ENCODE results near the gene SLC37A1. TPM values are rescaled to one million over a fixed set of nuclear protein-coding genes. Genes with fewer than 3 reads are reported as not detected.

Gene SLC37A1
- total and polyA plus RNA-seq, 8 donors = 8.9 to 26.8 (median 10.5) TPM

- H3K36me3 ChIP-seq = no peaks in the 10 kb centered on the region
- no peaks in the 10 kb centered on the region for H3K4me1 ChIP-seq
- peaks cover 0 to 37% of the 10 kb centered on the region in 2 donors for H3K9me3 ChIP-seq
- H3K27me3 ChIP-seq = no peaks in the 10 kb centered on the region
- peak; percentile 11 for ATAC-seq
- no peak for DNase-seq
- no peak for TF ChIP-seq CTCF (IDR thresholded peaks at IDR 0.05)
- intact Hi-C loops (cut with DNase I) = no loop called here
- no peak overlapping the region for H3K27ac ChIP-seq
- no peak overlapping the region for H3K4me3 ChIP-seq
Measured at GRCh38 chr21:42608446-42608845, 94.8 kb downstream of the SLC37A1 start.

GRCh38 chr21:42609811-42610210 lies 96.2 kb downstream of the SLC37A1 start:
- no peak for DNase-seq

GRCh38 chr21:42611852-42612251 lies 98.2 kb downstream of the SLC37A1 start:
- DNase-seq = no peak
- Histone ChIP-seq H3K27me3 (peaks cover 0 to 7% of the 10 kb centered on the region in 2 donors), H3K36me3 (no peaks in the 10 kb centered on the region), H3K4me1 (peaks cover 0 to 7% of the 10 kb centered on the region in 2 donors), H3K27ac (no peak overlapping the region), H3K4me3 (no peak overlapping the region), H3K9me3 (peaks cover 0 to 4% of the 10 kb centered on the region in 2 donors)
- intact Hi-C loops (cut with DNase I) = no loop called here
- no peak for ATAC-seq
- TF ChIP-seq CTCF (IDR thresholded peaks at IDR 0.05) = no peak

More at GRCh38 chr21:42609811-42610210, 96.2 kb downstream of the SLC37A1 start:
- Histone ChIP-seq H3K9me3 (peaks cover 0 to 25% of the 10 kb centered on the region in 2 donors), H3K27me3 (no peaks in the 10 kb centered on the region), H3K36me3 (no peaks in the 10 kb centered on the region), H3K4me3 (no peak overlapping the region), H3K27ac (no peak overlapping the region), H3K4me1 (no peaks in the 10 kb centered on the region)
- no peak for ATAC-seq
- intact Hi-C loops (cut with DNase I) = no loop called here
- TF ChIP-seq CTCF (IDR thresholded peaks at IDR 0.05) = no peak

- no peak for DNase-seq
- H3K36me3 ChIP-seq = no peaks in the 10 kb centered on the region
- intact Hi-C loops (cut with DNase I) = no loop called here
- no peak for TF ChIP-seq CTCF (IDR thresholded peaks at IDR 0.05)
- peaks cover 0 to 7% of the 10 kb centered on the region in 2 donors for H3K4me1 ChIP-seq
- H3K9me3 ChIP-seq = no peaks in the 10 kb centered on the region
- no peak for ATAC-seq
- peaks cover 0 to 12% of the 10 kb centered on the region in 2 donors for H3K27me3 ChIP-seq
- no peak overlapping the region for H3K27ac ChIP-seq
- H3K4me3 ChIP-seq = no peak overlapping the region
Measured at GRCh38 chr21:42612390-42612789, 98.7 kb downstream of the SLC37A1 start.

GRCh38 chr21:42613756-42614155 lies 100.1 kb downstream of the SLC37A1 start:
- H3K9me3 ChIP-seq = no peaks in the 10 kb centered on the region
- ATAC-seq (no peak), DNase-seq (no peak)
- no peak overlapping the region for H3K27ac ChIP-seq
- no peak overlapping the region for H3K4me3 ChIP-seq
- peaks cover 0 to 26% of the 10 kb centered on the region in 2 donors for H3K27me3 ChIP-seq
- H3K4me1 ChIP-seq = peaks cover 0 to 7% of the 10 kb centered on the region in 2 donors
- intact Hi-C loops (cut with DNase I) = no loop called here
- no peak for TF ChIP-seq CTCF (IDR thresholded peaks at IDR 0.05)
- H3K36me3 ChIP-seq = no peaks in the 10 kb centered on the region
